ENCODE data around the gene MRPS27.

DNA sequence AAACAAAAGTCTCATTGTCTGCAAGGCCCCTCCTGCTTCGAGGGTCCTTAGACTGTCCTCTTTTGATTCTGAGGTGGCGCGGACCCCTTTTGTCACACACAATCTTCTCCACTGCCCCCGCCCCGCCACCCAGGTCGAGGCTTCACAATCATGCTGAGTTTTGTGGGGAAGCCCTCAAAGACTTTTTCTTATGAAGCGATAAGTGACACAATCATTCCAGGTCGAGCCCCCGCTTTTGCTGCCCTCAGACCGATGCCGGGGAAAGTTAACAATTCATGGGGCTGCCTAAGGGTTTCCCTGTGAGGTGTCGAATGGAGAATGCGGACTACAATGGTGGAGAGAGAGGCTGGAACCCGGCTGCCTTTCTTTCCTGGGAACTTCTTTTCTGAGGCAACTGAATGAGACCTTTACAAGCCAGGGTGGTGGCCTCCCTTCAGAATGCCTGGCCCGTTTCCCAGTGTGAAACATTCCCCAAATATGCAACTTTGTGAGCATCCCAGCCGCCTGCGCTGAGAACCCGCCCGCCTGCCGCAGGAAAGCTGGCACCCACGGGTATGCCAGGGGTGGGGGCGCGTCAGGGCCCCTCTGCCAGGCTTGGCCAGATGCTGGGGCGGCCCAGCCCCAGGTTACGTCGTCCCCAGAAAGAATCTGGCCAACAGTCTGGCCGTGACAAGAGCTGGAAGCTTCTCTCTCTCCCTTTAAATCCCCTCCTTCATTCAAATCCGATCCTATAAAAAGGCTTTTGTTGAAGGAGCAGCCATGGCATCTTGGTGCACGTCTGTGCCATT, 140.8 kb downstream of the MRPS27 start:
- TF ChIP-seq, protein P1, sequence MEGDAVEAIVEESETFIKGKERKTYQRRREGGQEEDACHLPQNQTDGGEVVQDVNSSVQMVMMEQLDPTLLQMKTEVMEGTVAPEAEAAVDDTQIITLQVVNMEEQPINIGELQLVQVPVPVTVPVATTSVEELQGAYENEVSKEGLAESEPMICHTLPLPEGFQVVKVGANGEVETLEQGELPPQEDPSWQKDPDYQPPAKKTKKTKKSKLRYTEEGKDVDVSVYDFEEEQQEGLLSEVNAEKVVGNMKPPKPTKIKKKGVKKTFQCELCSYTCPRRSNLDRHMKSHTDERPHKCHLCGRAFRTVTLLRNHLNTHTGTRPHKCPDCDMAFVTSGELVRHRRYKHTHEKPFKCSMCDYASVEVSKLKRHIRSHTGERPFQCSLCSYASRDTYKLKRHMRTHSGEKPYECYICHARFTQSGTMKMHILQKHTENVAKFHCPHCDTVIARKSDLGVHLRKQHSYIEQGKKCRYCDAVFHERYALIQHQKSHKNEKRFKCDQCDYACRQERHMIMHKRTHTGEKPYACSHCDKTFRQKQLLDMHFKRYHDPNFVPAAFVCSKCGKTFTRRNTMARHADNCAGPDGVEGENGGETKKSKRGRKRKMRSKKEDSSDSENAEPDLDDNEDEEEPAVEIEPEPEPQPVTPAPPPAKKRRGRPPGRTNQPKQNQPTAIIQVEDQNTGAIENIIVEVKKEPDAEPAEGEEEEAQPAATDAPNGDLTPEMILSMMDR (IDR thresholded peaks at IDR 0.05; ENCODE audit: insufficient read depth, low read length), result no peak
- TF ChIP-seq POLR2AphosphoS5 (IDR thresholded peaks at IDR 0.05; ENCODE audit: low read depth), result no peak
- TF ChIP-seq, protein P2, sequence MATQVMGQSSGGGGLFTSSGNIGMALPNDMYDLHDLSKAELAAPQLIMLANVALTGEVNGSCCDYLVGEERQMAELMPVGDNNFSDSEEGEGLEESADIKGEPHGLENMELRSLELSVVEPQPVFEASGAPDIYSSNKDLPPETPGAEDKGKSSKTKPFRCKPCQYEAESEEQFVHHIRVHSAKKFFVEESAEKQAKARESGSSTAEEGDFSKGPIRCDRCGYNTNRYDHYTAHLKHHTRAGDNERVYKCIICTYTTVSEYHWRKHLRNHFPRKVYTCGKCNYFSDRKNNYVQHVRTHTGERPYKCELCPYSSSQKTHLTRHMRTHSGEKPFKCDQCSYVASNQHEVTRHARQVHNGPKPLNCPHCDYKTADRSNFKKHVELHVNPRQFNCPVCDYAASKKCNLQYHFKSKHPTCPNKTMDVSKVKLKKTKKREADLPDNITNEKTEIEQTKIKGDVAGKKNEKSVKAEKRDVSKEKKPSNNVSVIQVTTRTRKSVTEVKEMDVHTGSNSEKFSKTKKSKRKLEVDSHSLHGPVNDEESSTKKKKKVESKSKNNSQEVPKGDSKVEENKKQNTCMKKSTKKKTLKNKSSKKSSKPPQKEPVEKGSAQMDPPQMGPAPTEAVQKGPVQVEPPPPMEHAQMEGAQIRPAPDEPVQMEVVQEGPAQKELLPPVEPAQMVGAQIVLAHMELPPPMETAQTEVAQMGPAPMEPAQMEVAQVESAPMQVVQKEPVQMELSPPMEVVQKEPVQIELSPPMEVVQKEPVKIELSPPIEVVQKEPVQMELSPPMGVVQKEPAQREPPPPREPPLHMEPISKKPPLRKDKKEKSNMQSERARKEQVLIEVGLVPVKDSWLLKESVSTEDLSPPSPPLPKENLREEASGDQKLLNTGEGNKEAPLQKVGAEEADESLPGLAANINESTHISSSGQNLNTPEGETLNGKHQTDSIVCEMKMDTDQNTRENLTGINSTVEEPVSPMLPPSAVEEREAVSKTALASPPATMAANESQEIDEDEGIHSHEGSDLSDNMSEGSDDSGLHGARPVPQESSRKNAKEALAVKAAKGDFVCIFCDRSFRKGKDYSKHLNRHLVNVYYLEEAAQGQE (IDR thresholded peaks at IDR 0.05; ENCODE audit: insufficient replicate concordance, low read depth), result no peak
- TF ChIP-seq SPI1 (IDR thresholded peaks at IDR 0.05; ENCODE audit: borderline replicate concordance, low read depth), result no peak
